ENCODE results near the gene SAPCD2. TPM values are rescaled to one million over a fixed set of nuclear protein-coding genes. Genes with fewer than 3 reads are reported as not detected.

Gene SAPCD2
- polyA plus RNA-seq, 1 donor from 2014 or later = 0.22 TPM

DNA sequence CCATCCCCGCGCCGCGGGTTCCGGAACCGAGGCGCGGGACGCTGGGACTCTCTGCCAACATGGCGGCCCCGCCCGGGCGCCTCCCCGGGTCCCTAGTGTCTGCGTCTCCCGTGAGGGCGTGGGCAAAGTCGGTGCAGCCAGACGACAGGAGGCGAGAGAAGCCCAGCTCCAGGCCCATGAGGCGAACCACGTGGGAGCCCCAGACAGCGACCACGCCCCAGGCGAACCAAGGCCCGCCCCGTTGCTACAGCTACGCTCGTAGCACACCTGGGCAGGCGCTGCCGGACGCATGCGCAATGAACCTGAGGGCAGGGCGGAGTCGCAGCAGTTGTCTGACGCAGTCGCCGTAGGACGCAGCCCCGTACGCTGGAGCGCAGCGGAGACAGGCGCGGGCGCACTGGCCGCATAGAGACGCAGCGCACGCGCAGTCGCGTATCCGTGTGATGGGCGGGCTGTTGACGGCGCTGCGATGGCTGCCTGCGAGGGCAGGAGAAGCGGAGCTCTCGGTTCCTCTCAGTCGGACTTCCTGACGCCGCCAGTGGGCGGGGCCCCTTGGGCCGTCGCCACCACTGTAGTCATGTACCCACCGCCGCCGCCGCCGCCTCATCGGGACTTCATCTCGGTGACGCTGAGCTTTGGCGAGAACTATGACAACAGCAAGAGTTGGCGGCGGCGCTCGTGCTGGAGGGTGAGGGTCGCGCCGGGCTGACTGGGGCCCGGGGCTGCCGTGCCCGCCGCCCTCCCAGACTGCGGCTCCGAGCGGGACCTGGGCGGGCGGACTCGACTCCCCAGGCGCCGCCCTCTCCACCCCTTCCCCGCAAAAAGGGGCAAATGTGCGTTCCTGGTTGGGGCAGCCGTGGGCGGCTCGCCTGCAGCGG is 16.4 kb upstream of the SAPCD2 start, which contains the start of gene MAN1B1:
MAN1B1 (plus strand) TSS at position 455 of the 878 bp plus-strand sequence; CDS start at position 470, 15 bp downstream.
- Histone ChIP-seq H3K36me3 (ENCODE audit: insufficient read depth, low read length) (no peaks in the 10 kb centered on the region), H3K79me2 (replicated peaks; ENCODE audit: insufficient read depth, low read length) (peaks cover 3% of the 10 kb centered on the region), H3K9me3 (ENCODE audit: low read length) (no peaks in the 10 kb centered on the region), H2AFZ (ENCODE audit: low read depth, low read length) (peak within 1 kb of the TSS; percentile 29), H3K27ac (ENCODE audit: low read length) (peak within 1 kb of the TSS; percentile 74), H3K4me2 (ENCODE audit: low read length) (peak within 1 kb of the TSS; percentile 70), H3F3A (ENCODE audit: insufficient read depth, low read length, poor library complexity, severe bottlenecking) (no peaks in the 10 kb centered on the region), H3K27me3 (ENCODE audit: insufficient read depth, low read depth, low read length) (peaks cover 11% of the 10 kb centered on the region), H4K20me1 (ENCODE audit: insufficient read depth) (no peaks in the 10 kb centered on the region), H3K9ac (ENCODE audit: low read length) (peak within 1 kb of the TSS; percentile 81), H3K4me3 (ENCODE audit: low read length) (peak within 1 kb of the TSS; percentile 79), H3K9me2 (ENCODE audit: insufficient read depth, low read length) (no peaks in the 10 kb centered on the region)
- TF ChIP-seq, protein P1, sequence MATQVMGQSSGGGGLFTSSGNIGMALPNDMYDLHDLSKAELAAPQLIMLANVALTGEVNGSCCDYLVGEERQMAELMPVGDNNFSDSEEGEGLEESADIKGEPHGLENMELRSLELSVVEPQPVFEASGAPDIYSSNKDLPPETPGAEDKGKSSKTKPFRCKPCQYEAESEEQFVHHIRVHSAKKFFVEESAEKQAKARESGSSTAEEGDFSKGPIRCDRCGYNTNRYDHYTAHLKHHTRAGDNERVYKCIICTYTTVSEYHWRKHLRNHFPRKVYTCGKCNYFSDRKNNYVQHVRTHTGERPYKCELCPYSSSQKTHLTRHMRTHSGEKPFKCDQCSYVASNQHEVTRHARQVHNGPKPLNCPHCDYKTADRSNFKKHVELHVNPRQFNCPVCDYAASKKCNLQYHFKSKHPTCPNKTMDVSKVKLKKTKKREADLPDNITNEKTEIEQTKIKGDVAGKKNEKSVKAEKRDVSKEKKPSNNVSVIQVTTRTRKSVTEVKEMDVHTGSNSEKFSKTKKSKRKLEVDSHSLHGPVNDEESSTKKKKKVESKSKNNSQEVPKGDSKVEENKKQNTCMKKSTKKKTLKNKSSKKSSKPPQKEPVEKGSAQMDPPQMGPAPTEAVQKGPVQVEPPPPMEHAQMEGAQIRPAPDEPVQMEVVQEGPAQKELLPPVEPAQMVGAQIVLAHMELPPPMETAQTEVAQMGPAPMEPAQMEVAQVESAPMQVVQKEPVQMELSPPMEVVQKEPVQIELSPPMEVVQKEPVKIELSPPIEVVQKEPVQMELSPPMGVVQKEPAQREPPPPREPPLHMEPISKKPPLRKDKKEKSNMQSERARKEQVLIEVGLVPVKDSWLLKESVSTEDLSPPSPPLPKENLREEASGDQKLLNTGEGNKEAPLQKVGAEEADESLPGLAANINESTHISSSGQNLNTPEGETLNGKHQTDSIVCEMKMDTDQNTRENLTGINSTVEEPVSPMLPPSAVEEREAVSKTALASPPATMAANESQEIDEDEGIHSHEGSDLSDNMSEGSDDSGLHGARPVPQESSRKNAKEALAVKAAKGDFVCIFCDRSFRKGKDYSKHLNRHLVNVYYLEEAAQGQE (IDR thresholded peaks at IDR 0.05; ENCODE audit: borderline replicate concordance) = peak; percentile 88
- TF ChIP-seq TAF1 (IDR thresholded peaks at IDR 0.05; ENCODE audit: low read depth) = peak; percentile 98
- peak; percentile 43 for TF ChIP-seq SMC3 (conservative IDR thresholded peaks at IDR 0.05; ENCODE audit: poor library complexity)
- peak; percentile 90 for TF ChIP-seq POLR2AphosphoS5 (IDR thresholded peaks at IDR 0.05)
- peak; percentile 63 for TF ChIP-seq EP300 (conservative IDR thresholded peaks at IDR 0.05; ENCODE audit: poor library complexity, severe bottlenecking)
- peak; percentile 98 for TF ChIP-seq MXI1 (conservative IDR thresholded peaks at IDR 0.05; ENCODE audit: poor library complexity, severe bottlenecking)
- TF ChIP-seq RAD21 (conservative IDR thresholded peaks at IDR 0.05) = no peak
- TF ChIP-seq EZH2 (IDR thresholded peaks at IDR 0.05; ENCODE audit: borderline replicate concordance, insufficient read depth, low read length, poor library complexity, severe bottlenecking) = no peak

DNA sequence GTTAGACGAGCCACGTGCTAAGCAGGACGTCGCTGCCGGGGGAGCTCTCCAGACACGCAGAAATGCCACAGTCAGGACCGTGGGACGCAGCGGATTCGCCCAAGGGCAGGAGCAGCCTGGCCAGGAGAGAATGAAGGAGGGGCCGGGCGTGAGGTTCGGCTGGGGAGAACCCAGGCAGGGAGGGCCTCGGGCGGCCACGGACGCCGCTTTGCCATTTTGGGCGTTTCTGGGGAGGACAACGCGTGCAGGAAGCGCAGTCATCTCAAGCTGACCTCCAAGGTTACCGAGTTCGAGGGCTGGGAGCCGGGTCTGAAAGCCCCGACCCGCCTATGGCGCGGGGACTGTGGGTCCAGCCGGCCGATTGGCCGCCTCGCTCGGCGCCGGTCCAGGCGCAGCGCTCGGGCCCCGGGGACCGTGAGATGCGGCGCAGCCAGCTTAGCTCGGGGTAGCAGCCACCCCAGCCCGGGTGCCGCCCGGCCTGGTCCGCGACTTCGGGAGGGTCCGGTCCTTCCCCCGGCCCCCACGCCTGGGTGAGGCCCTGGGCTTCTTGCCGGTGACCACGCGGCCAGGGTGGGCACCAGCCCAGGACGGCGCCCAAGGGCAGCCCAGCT is 15.7 kb upstream of the SAPCD2 start:
- Histone ChIP-seq H3K79me2 (replicated peaks; ENCODE audit: insufficient read depth, low read length) (peaks cover 3% of the 10 kb centered on the region), H3K9me2 (ENCODE audit: insufficient read depth, low read length) (no peaks in the 10 kb centered on the region), H3F3A (ENCODE audit: insufficient read depth, low read length, poor library complexity, severe bottlenecking) (no peaks in the 10 kb centered on the region), H3K27ac (ENCODE audit: low read length) (no peak overlapping the region), H3K9me3 (ENCODE audit: low read length) (no peaks in the 10 kb centered on the region), H3K9ac (ENCODE audit: low read length) (peak overlapping the region; percentile 74), H2AFZ (ENCODE audit: low read depth, low read length) (peak overlapping the region; percentile 29), H3K27me3 (ENCODE audit: insufficient read depth, low read depth, low read length) (peaks cover 18% of the 10 kb centered on the region), H4K20me1 (ENCODE audit: insufficient read depth) (no peaks in the 10 kb centered on the region), H3K4me3 (ENCODE audit: low read length) (peak overlapping the region; percentile 79), H3K4me2 (ENCODE audit: low read length) (peak overlapping the region; percentile 65), H3K36me3 (ENCODE audit: insufficient read depth, low read length) (no peaks in the 10 kb centered on the region)
- TF ChIP-seq EP300 (conservative IDR thresholded peaks at IDR 0.05; ENCODE audit: poor library complexity, severe bottlenecking) (no peak), EZH2 (IDR thresholded peaks at IDR 0.05; ENCODE audit: borderline replicate concordance, insufficient read depth, low read length, poor library complexity, severe bottlenecking) (no peak), RAD21 (conservative IDR thresholded peaks at IDR 0.05) (no peak), MXI1 (conservative IDR thresholded peaks at IDR 0.05; ENCODE audit: poor library complexity, severe bottlenecking) (no peak), POLR2AphosphoS5 (IDR thresholded peaks at IDR 0.05) (no peak), TAF1 (IDR thresholded peaks at IDR 0.05; ENCODE audit: low read depth) (no peak), SMC3 (conservative IDR thresholded peaks at IDR 0.05; ENCODE audit: poor library complexity) (no peak)
- TF ChIP-seq, protein P1 (IDR thresholded peaks at IDR 0.05; ENCODE audit: borderline replicate concordance) = no peak
- TF ChIP-seq, protein P2, sequence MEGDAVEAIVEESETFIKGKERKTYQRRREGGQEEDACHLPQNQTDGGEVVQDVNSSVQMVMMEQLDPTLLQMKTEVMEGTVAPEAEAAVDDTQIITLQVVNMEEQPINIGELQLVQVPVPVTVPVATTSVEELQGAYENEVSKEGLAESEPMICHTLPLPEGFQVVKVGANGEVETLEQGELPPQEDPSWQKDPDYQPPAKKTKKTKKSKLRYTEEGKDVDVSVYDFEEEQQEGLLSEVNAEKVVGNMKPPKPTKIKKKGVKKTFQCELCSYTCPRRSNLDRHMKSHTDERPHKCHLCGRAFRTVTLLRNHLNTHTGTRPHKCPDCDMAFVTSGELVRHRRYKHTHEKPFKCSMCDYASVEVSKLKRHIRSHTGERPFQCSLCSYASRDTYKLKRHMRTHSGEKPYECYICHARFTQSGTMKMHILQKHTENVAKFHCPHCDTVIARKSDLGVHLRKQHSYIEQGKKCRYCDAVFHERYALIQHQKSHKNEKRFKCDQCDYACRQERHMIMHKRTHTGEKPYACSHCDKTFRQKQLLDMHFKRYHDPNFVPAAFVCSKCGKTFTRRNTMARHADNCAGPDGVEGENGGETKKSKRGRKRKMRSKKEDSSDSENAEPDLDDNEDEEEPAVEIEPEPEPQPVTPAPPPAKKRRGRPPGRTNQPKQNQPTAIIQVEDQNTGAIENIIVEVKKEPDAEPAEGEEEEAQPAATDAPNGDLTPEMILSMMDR (IDR thresholded peaks at IDR 0.05; ENCODE audit: poor library complexity, severe bottlenecking) = no peak
